GM12878 (cell line): Measurements from ENCODE around the gene IL23R. TPM values are rescaled to one million over a fixed set of nuclear protein-coding genes. Genes with fewer than 3 reads are reported as not detected.

Experiments
- ATAC-seq: fragments of 200-7000 bp; cut with Tn5 transposase; 3 replicates; pipeline ENCODE4 v1.9.1; 2020; ENCODE audit warnings: mild to moderate bottlenecking, moderate library complexity
- BruUV-seq: library from RNA; stranded (reverse); fragments of 400-500 nt; replicated peaks from 2 replicates; lab custom pipeline; 2021; lab: Mats Ljungman, UMichigan
- CTCF ChIA-PET: fragments of 300-600 bp; sonication (Branson Sonifier 250); formaldehyde crosslinking; extraction: SDS; loops from one replicate; lab custom pipeline; 2021; ENCODE audit warnings: inconsistent platforms; lab: Yijun Ruan, JAX
- POLR2A ChIA-PET: fragments of 350-600 bp; formaldehyde crosslinking; extraction: SDS; loops from one replicate; lab custom pipeline; 2021; ENCODE audit warnings: inconsistent platforms; lab: Charles Lee
- RAD21 ChIA-PET: fragments of 300-600 bp; sonication (Branson Sonifier 250); formaldehyde crosslinking; loops from one replicate; lab custom pipeline; 2023; ENCODE audit warnings: antibody characterized with exemption; ENCODE audit not compliant: unreplicated experiment; lab: Charles Lee
- SMC1A ChIA-PET: fragments of 300-600 bp; sonication (Branson Sonifier 250); formaldehyde crosslinking; loops from one replicate; lab custom pipeline; 2023; ENCODE audit not compliant: unreplicated experiment, uncharacterized antibody; lab: Charles Lee
- DNase-seq: peaks from one replicate; pipeline ENCODE4 v3.0.0-alpha.2; 2011; ENCODE audit warnings: low read depth, low spot score
- FAIRE-seq: peaks from 3 replicates; lab custom pipeline; 2011; peaks lifted over from hg19 to GRCh38; lab: Jason Lieb, UNC
- H2AFZ ChIP-seq: 2 replicates; pipeline ENCODE4 v1.6.0; 2011; ENCODE audit warnings: low read depth, low read length, control low read depth; ENCODE audit not compliant: control insufficient read depth
- H3K27ac ChIP-seq: 2 replicates; pipeline ENCODE4 v1.5.1; 2011; ENCODE audit warnings: control low read depth; ENCODE audit not compliant: control insufficient read depth, insufficient read depth
- H3K27me3 ChIP-seq, 2 experiments: replicated peaks in 1 of 2; 2 replicates each; pipeline versions ENCODE4 v1.6.0 to v1.6.1; 2011; ENCODE audit warnings: low read length in 1 of 2; ENCODE audit not compliant: control insufficient read depth in 2 of 2, insufficient read depth in 2 of 2
- H3K36me3 ChIP-seq, 2 experiments: 2 replicates each; pipeline ENCODE4 v1.5.1; 2011; ENCODE audit warnings: low read length in 1 of 2; ENCODE audit not compliant: control insufficient read depth in 2 of 2, insufficient read depth in 2 of 2
- H3K4me1 ChIP-seq: 2 replicates; pipeline ENCODE4 v1.6.1; 2011; ENCODE audit warnings: mild to moderate bottlenecking, low read length, moderate library complexity, mixed read lengths; ENCODE audit not compliant: control insufficient read depth, insufficient read depth
- H3K4me2 ChIP-seq: 2 replicates; pipeline ENCODE4 v1.6.0; 2011; ENCODE audit warnings: control low read depth; ENCODE audit not compliant: control insufficient read depth, insufficient read depth
- H3K4me3 ChIP-seq: fragments of 200-600 bp; sonication (generic); 2 replicates; pipeline ENCODE4 v1.5.1; 2016
- H3K79me2 ChIP-seq: 2 replicates; pipeline ENCODE4 v1.6.0; 2011; ENCODE audit warnings: low read length; ENCODE audit not compliant: control insufficient read depth, insufficient read depth
- H3K9ac ChIP-seq: 2 replicates; pipeline ENCODE4 v1.8.0; 2011; ENCODE audit warnings: low read length, control low read depth, mixed read lengths; ENCODE audit not compliant: control insufficient read depth, insufficient read depth
- H3K9me3 ChIP-seq: replicated peaks from 3 replicates; pipeline ENCODE4 v1.5.1; 2011; ENCODE audit warnings: mild to moderate bottlenecking, low read length; ENCODE audit not compliant: control insufficient read depth, insufficient read depth
- H4K20me1 ChIP-seq: 2 replicates; pipeline ENCODE4 v1.6.0; 2011; ENCODE audit not compliant: control insufficient read depth, insufficient read depth
- BACH1 ChIP-seq: fragments of 450-650 bp; IDR thresholded peaks from 2 replicates; pipeline ENCODE4 v1.6.1; 2017; ENCODE audit warnings: mild to moderate bottlenecking, borderline replicate concordance
- BRCA1 ChIP-seq: IDR thresholded peaks from 2 replicates; pipeline ENCODE4 v1.6.1; 2011; ENCODE audit warnings: low read depth, low read length, improper control_type of control experiment
- CBFB ChIP-seq: IDR thresholded peaks from 2 replicates; pipeline ENCODE4 v1.6.1; 2016; ENCODE audit warnings: antibody characterized with exemption, low read depth
- CHD2 ChIP-seq: IDR thresholded peaks from 2 replicates; pipeline ENCODE4 v1.6.1; 2011; ENCODE audit warnings: low read depth, low read length, improper control_type of control experiment, borderline replicate concordance
- CUX1 ChIP-seq: IDR thresholded peaks from 2 replicates; pipeline ENCODE4 v1.6.1; 2012; ENCODE audit warnings: improper control_type of control experiment, low read depth, low read length; ENCODE audit not compliant: insufficient replicate concordance
- E2F8 ChIP-seq: fragments of 450-650 bp; IDR thresholded peaks from 2 replicates; pipeline ENCODE4 v1.6.1; 2018; ENCODE audit warnings: mild to moderate bottlenecking, low read depth, moderate library complexity; ENCODE audit not compliant: partially characterized antibody
- EED ChIP-seq: sonication (generic); IDR thresholded peaks from 2 replicates; pipeline ENCODE4 v1.6.1; 2016; ENCODE audit warnings: antibody characterized with exemption, low read depth
- ELK1 ChIP-seq: IDR thresholded peaks from 2 replicates; pipeline ENCODE4 v1.6.1; 2012; ENCODE audit warnings: low read depth, low read length, improper control_type of control experiment
- FOXK2 ChIP-seq: fragments of 450-650 bp; IDR thresholded peaks from 2 replicates; pipeline ENCODE4 v1.6.1; 2017; ENCODE audit warnings: mild to moderate bottlenecking, moderate library complexity
- HCFC1 ChIP-seq: fragments of 150-350 bp; IDR thresholded peaks from 2 replicates; pipeline ENCODE4 v1.6.1; 2014; ENCODE audit warnings: low read length
- LARP7 ChIP-seq: fragments of 450-650 bp; IDR thresholded peaks from 2 replicates; pipeline ENCODE4 v1.6.1; 2017; ENCODE audit warnings: mild to moderate bottlenecking
- MYB ChIP-seq: fragments of 150-350 bp; IDR thresholded peaks from 2 replicates; pipeline ENCODE4 v1.6.1; 2014; ENCODE audit warnings: mild to moderate bottlenecking, low read depth, low read length, borderline replicate concordance
- NFXL1 ChIP-seq: fragments of 450-650 bp; IDR thresholded peaks from 2 replicates; pipeline ENCODE4 v1.6.1; 2017; ENCODE audit warnings: antibody characterized with exemption, mild to moderate bottlenecking, borderline replicate concordance
- WRNIP1 ChIP-seq: IDR thresholded peaks from 2 replicates; pipeline ENCODE4 v1.6.1; 2011; ENCODE audit warnings: low read depth, low read length, improper control_type of control experiment, borderline replicate concordance
- YBX1 ChIP-seq: fragments of 450-650 bp; IDR thresholded peaks from 2 replicates; pipeline ENCODE4 v1.6.1; 2016; ENCODE audit warnings: antibody characterized with exemption
- ZNF24 ChIP-seq: fragments of 450-650 bp; IDR thresholded peaks from 2 replicates; pipeline ENCODE4 v1.6.1; 2017; ENCODE audit warnings: antibody characterized with exemption, mild to moderate bottlenecking
- WGBS: methylation state at CpG from one replicate; pipeline ENCODE4 v1.1.6; 2016; ENCODE audit warnings: low lambda C conversion rate; ENCODE audit not compliant: insufficient replicate concordance, insufficient coverage; ENCODE audit errors: missing lambda C conversion rate; 5-methylcytosine and 5-hydroxymethylcytosine counted together
- in situ Hi-C: fragments of 300-500 bp; cut with MboI; formaldehyde crosslinking; loops from 9 replicates; pipeline ENCODE4 v1.14.3; 2018; ENCODE audit warnings: mixed read lengths
- intact Hi-C: fragments of 100-400 bp; cut with micrococcal nuclease; formaldehyde crosslinking; loops from one replicate; pipeline ENCODE4 v1.14.2; 2022; ENCODE audit not compliant: unreplicated experiment
- polyA plus RNA-seq, 11 experiments: library from polyadenylated mRNA; depleted of rRNA in 4 of 11; unstranded in 6 of 11; stranded (reverse) in 5 of 11; fragments of >200 nt; fragmentation: Nextera tagmentation in 4 of 11; fragmentation: Illumina TruSeq in 1 of 11; extraction: Ambion mirVana in 4 of 11; extraction: Trizol in 1 of 11; gene quantifications; 1 replicate in 1 of 11; 2 replicates in 10 of 11; pipeline versions ENCODE4 v1.2.1 to v1.2.3, GENCODE V29; 2011 to 2016; ENCODE audit warnings: inconsistent platforms in 2 of 11, missing spikeins in 2 of 11, low read depth in 1 of 11
- total RNA-seq, 4 experiments: library from RNA; depleted of rRNA in 3 of 4; stranded (reverse); fragments of >200 nt in 3 of 4; fragmentation: Illumina TruSeq in 1 of 4; extraction: Trizol in 1 of 4; gene quantifications; 2 replicates each; pipeline versions ENCODE4 v1.2.1 to v1.2.3, GENCODE V29; 2013 to 2021

IL23R gene
- total and polyA plus RNA-seq, 10 of the 15 experiments (the other 5 are each of a cell fraction or from before 2014, with no cell fraction given), result 0.16 to 6.4 (median 0.59) TPM

- no peak for DNase-seq
- TF ChIP-seq ZNF24 (no peak), EED (no peak), WRNIP1 (no peak), ELK1 (no peak), E2F8 (no peak), HCFC1 (no peak), YBX1 (no peak), LARP7 (no peak), BRCA1 (no peak), NFXL1 (no peak), MYB (no peak), CUX1 (no peak), CHD2 (no peak), FOXK2 (no peak), BACH1 (no peak), CBFB (no peak)
Measured at GRCh38 chr1:67294836-67295617, 128.8 kb downstream of the IL23R start.

More at GRCh38 chr1:67294836-67295617, 128.8 kb downstream of the IL23R start:
- H3K79me2 ChIP-seq, result no peaks in the 10 kb centered on the region
- no peak overlapping the region for H3K4me2 ChIP-seq
- H3K9me3 ChIP-seq, result no peaks in the 10 kb centered on the region; the same call in 2 of the 3 replicates
- ChIA-PET SMC1A (interaction anchor here (1.2 to 1.7 kb wide), 2 partner anchors 38 to 51 kb away, joined by 3 to 5 read pairs; no protein-coding TSS in a partner anchor), POLR2A (no interaction called here), CTCF (no interaction called here), RAD21 (no interaction called here)
- H4K20me1 ChIP-seq, result no peaks in the 10 kb centered on the region
- intact Hi-C loops (no loop called here), in situ Hi-C loops (no loop called here)
- peaks cover 0 to 2% of the 10 kb centered on the region in 2 experiments; a peak in 1 of 4 replicates for H3K27me3 ChIP-seq
- BruUV-seq, result no TSS peak
- ATAC-seq (no peak), FAIRE-seq (no peak)
- no peak overlapping the region for H2AFZ ChIP-seq
- no peak overlapping the region for H3K4me3 ChIP-seq
- no peak overlapping the region for H3K27ac ChIP-seq
- H3K36me3 ChIP-seq, result no peaks in the 10 kb centered on the region
- no peaks in the 10 kb centered on the region for H3K4me1 ChIP-seq
- 39% methylated on average over 9 of the region's 9 CpGs for WGBS
- H3K9ac ChIP-seq, result no peak overlapping the region
